GM12878 (cell line): Measurements from ENCODE around the gene OPRM1. TPM values are rescaled to one million over a fixed set of nuclear protein-coding genes. Genes with fewer than 3 reads are reported as not detected.
A peak's percentile ranks its signal among the peaks of the same experiment; 100 is the strongest.

Experiments used
- ATAC-seq: fragments of 200-7000 bp; cut with Tn5 transposase; 3 replicates; pipeline ENCODE4 v1.9.1; 2020; ENCODE audit warnings: mild to moderate bottlenecking, moderate library complexity
- BruUV-seq: library from RNA; stranded (reverse); fragments of 400-500 nt; replicated peaks from 2 replicates; lab custom pipeline; 2021; lab: Mats Ljungman, UMichigan
- CTCF ChIA-PET: fragments of 300-600 bp; sonication (Branson Sonifier 250); formaldehyde crosslinking; extraction: SDS; loops from one replicate; lab custom pipeline; 2021; ENCODE audit warnings: inconsistent platforms; lab: Yijun Ruan, JAX
- POLR2A ChIA-PET: fragments of 350-600 bp; formaldehyde crosslinking; extraction: SDS; loops from one replicate; lab custom pipeline; 2021; ENCODE audit warnings: inconsistent platforms; lab: Charles Lee
- RAD21 ChIA-PET: fragments of 300-600 bp; sonication (Branson Sonifier 250); formaldehyde crosslinking; loops from one replicate; lab custom pipeline; 2023; ENCODE audit warnings: antibody characterized with exemption; ENCODE audit not compliant: unreplicated experiment; lab: Charles Lee
- SMC1A ChIA-PET: fragments of 300-600 bp; sonication (Branson Sonifier 250); formaldehyde crosslinking; loops from one replicate; lab custom pipeline; 2023; ENCODE audit not compliant: unreplicated experiment, uncharacterized antibody; lab: Charles Lee
- DNase-seq: peaks from one replicate; pipeline ENCODE4 v3.0.0-alpha.2; 2011; ENCODE audit warnings: low read depth, low spot score
- FAIRE-seq: peaks from 3 replicates; lab custom pipeline; 2011; peaks lifted over from hg19 to GRCh38; lab: Jason Lieb, UNC
- H2AFZ ChIP-seq: 2 replicates; pipeline ENCODE4 v1.6.0; 2011; ENCODE audit warnings: low read depth, low read length, control low read depth; ENCODE audit not compliant: control insufficient read depth
- H3K27ac ChIP-seq: 2 replicates; pipeline ENCODE4 v1.5.1; 2011; ENCODE audit warnings: control low read depth; ENCODE audit not compliant: control insufficient read depth, insufficient read depth
- H3K27me3 ChIP-seq, 2 experiments: replicated peaks in 1 of 2; 2 replicates each; pipeline versions ENCODE4 v1.6.0 to v1.6.1; 2011; ENCODE audit warnings: low read length in 1 of 2; ENCODE audit not compliant: control insufficient read depth in 2 of 2, insufficient read depth in 2 of 2
- H3K36me3 ChIP-seq, 2 experiments: 2 replicates each; pipeline ENCODE4 v1.5.1; 2011; ENCODE audit warnings: low read length in 1 of 2; ENCODE audit not compliant: control insufficient read depth in 2 of 2, insufficient read depth in 2 of 2
- H3K4me1 ChIP-seq: 2 replicates; pipeline ENCODE4 v1.6.1; 2011; ENCODE audit warnings: mild to moderate bottlenecking, low read length, moderate library complexity, mixed read lengths; ENCODE audit not compliant: control insufficient read depth, insufficient read depth
- H3K4me2 ChIP-seq: 2 replicates; pipeline ENCODE4 v1.6.0; 2011; ENCODE audit warnings: control low read depth; ENCODE audit not compliant: control insufficient read depth, insufficient read depth
- H3K4me3 ChIP-seq: fragments of 200-600 bp; sonication (generic); 2 replicates; pipeline ENCODE4 v1.5.1; 2016
- H3K79me2 ChIP-seq: 2 replicates; pipeline ENCODE4 v1.6.0; 2011; ENCODE audit warnings: low read length; ENCODE audit not compliant: control insufficient read depth, insufficient read depth
- H3K9ac ChIP-seq: 2 replicates; pipeline ENCODE4 v1.8.0; 2011; ENCODE audit warnings: low read length, control low read depth, mixed read lengths; ENCODE audit not compliant: control insufficient read depth, insufficient read depth
- H3K9me3 ChIP-seq: replicated peaks from 3 replicates; pipeline ENCODE4 v1.5.1; 2011; ENCODE audit warnings: mild to moderate bottlenecking, low read length; ENCODE audit not compliant: control insufficient read depth, insufficient read depth
- H4K20me1 ChIP-seq: 2 replicates; pipeline ENCODE4 v1.6.0; 2011; ENCODE audit not compliant: control insufficient read depth, insufficient read depth
- CHD1 ChIP-seq: IDR thresholded peaks from 2 replicates; pipeline ENCODE4 v1.6.1; 2012; ENCODE audit warnings: low read depth, low read length, improper control_type of control experiment
- CREM ChIP-seq: IDR thresholded peaks from 2 replicates; pipeline ENCODE4 v1.6.1; 2014; ENCODE audit warnings: antibody characterized with exemption, low read depth
- E2F4 ChIP-seq: IDR thresholded peaks from 2 replicates; pipeline ENCODE4 v1.6.1; 2012; ENCODE audit warnings: low read depth, low read length, improper control_type of control experiment
- MEF2B ChIP-seq: fragments of 450-650 bp; IDR thresholded peaks from 2 replicates; pipeline ENCODE4 v1.6.1; 2018; ENCODE audit warnings: mild to moderate bottlenecking, moderate library complexity; ENCODE audit not compliant: partially characterized antibody, poor library complexity, severe bottlenecking
- PKNOX1 ChIP-seq: fragments of 450-650 bp; IDR thresholded peaks from 2 replicates; pipeline ENCODE4 v1.6.1; 2016; ENCODE audit warnings: mild to moderate bottlenecking
- RFX5 ChIP-seq: IDR thresholded peaks from 2 replicates; pipeline ENCODE4 v1.6.1; 2011; ENCODE audit warnings: low read depth, low read length, improper control_type of control experiment
- TCF3 ChIP-seq: IDR thresholded peaks from 2 replicates; pipeline ENCODE4 v1.6.1; 2012; ENCODE audit warnings: low read depth, mild to moderate bottlenecking, low read length, borderline replicate concordance; ENCODE audit not compliant: insufficient read depth
- WGBS: methylation state at CpG from one replicate; pipeline ENCODE4 v1.1.6; 2016; ENCODE audit warnings: low lambda C conversion rate; ENCODE audit not compliant: insufficient replicate concordance, insufficient coverage; ENCODE audit errors: missing lambda C conversion rate; 5-methylcytosine and 5-hydroxymethylcytosine counted together
- in situ Hi-C: fragments of 300-500 bp; cut with MboI; formaldehyde crosslinking; loops from 9 replicates; pipeline ENCODE4 v1.14.3; 2018; ENCODE audit warnings: mixed read lengths
- intact Hi-C: fragments of 100-400 bp; cut with micrococcal nuclease; formaldehyde crosslinking; loops from one replicate; pipeline ENCODE4 v1.14.2; 2022; ENCODE audit not compliant: unreplicated experiment
- polyA plus RNA-seq, 11 experiments: library from polyadenylated mRNA; depleted of rRNA in 4 of 11; unstranded in 6 of 11; stranded (reverse) in 5 of 11; fragments of >200 nt; fragmentation: Nextera tagmentation in 4 of 11; fragmentation: Illumina TruSeq in 1 of 11; extraction: Ambion mirVana in 4 of 11; extraction: Trizol in 1 of 11; gene quantifications; 1 replicate in 1 of 11; 2 replicates in 10 of 11; pipeline versions ENCODE4 v1.2.1 to v1.2.3, GENCODE V29; 2011 to 2016; ENCODE audit warnings: inconsistent platforms in 2 of 11, missing spikeins in 2 of 11, low read depth in 1 of 11
- total RNA-seq, 4 experiments: library from RNA; depleted of rRNA in 3 of 4; stranded (reverse); fragments of >200 nt in 3 of 4; fragmentation: Illumina TruSeq in 1 of 4; extraction: Trizol in 1 of 4; gene quantifications; 2 replicates each; pipeline versions ENCODE4 v1.2.1 to v1.2.3, GENCODE V29; 2013 to 2021
- TF ChIP-seq, protein P1 (sequence below): fragments of 450-650 bp; IDR thresholded peaks from 2 replicates; pipeline ENCODE4 v1.6.1; 2017; ENCODE audit warnings: mild to moderate bottlenecking, moderate library complexity
- TF ChIP-seq, protein P2 (sequence below): fragments of 450-650 bp; IDR thresholded peaks from 2 replicates; pipeline ENCODE4 v1.6.1; 2017; ENCODE audit warnings: low read depth, mild to moderate bottlenecking, moderate library complexity
- TF ChIP-seq, protein P3 (sequence below): fragments of 450-650 bp; IDR thresholded peaks from 2 replicates; pipeline ENCODE4 v1.6.1; 2018; ENCODE audit warnings: borderline replicate concordance, mild to moderate bottlenecking; ENCODE audit not compliant: partially characterized antibody

OPRM1 gene
- total and polyA plus RNA-seq, 10 of the 15 experiments (the other 5 are each of a cell fraction or from before 2014, with no cell fraction given): not detected

GRCh38 chr6:154234019-154234772, 195.2 kb downstream of the OPRM1 start:
- ATAC-seq: peak; percentile 62
- RAD21 ChIA-PET: interaction anchor here (1.0 to 6.0 kb wide), 5 partner anchors 10 to 68 kb away, joined by 3 to 51 read pairs (median 4); no protein-coding TSS in a partner anchor
- Histone ChIP-seq H2AFZ (no peak overlapping the region), H3K27me3 (no peaks in the 10 kb centered on the region), H3K27ac (peak overlapping the region; percentile 40), H3K4me2 (peak overlapping the region; percentile 28; the same call in 1 of the 2 replicates), H3K4me3 (no peak overlapping the region), H3K4me1 (peaks cover 9% of the 10 kb centered on the region), H4K20me1 (no peaks in the 10 kb centered on the region), H3K9ac (no peak overlapping the region), H3K9me3 (no peaks in the 10 kb centered on the region; the same call in 2 of the 3 replicates), H3K36me3 (peaks cover 0 to 2% of the 10 kb centered on the region in 2 experiments; a peak in 2 of 4 replicates), H3K79me2 (peaks cover 60% of the 10 kb centered on the region)
- intact Hi-C loops (loop anchor here (5.0 kb wide), 2 partner anchors 43 to 77 kb away; no protein-coding TSS in a partner anchor), in situ Hi-C loops (loop anchor here (25.0 kb wide), 1 partner anchor 1247 kb away; the partner anchor contains the start of gene FBXO5)
- no TSS peak for BruUV-seq
- WGBS: 10% methylated on average over 4 of the region's 4 CpGs
- SMC1A ChIA-PET: interaction anchor here (0.9 to 10.9 kb wide), 9 partner anchors 11 to 77 kb away, joined by 3 to 152 read pairs (median 6); no protein-coding TSS in a partner anchor
- FAIRE-seq: peak; percentile 91
- POLR2A ChIA-PET: interaction anchor here (0.6 to 2.9 kb wide), 3 partner anchors 11 to 17 kb away, joined by 4 to 17 read pairs (median 4); no protein-coding TSS in a partner anchor
- DNase-seq: peak; percentile 72
- CTCF ChIA-PET: interaction anchor here (0.9 to 4.0 kb wide), 8 partner anchors 13 to 77 kb away, joined by 3 to 16 read pairs (median 4); no protein-coding TSS in a partner anchor
- no peak for TF ChIP-seq RFX5
- TF ChIP-seq PKNOX1: no peak
- TF ChIP-seq CHD1: no peak
- TF ChIP-seq TCF3: no peak
- TF ChIP-seq, protein P1, sequence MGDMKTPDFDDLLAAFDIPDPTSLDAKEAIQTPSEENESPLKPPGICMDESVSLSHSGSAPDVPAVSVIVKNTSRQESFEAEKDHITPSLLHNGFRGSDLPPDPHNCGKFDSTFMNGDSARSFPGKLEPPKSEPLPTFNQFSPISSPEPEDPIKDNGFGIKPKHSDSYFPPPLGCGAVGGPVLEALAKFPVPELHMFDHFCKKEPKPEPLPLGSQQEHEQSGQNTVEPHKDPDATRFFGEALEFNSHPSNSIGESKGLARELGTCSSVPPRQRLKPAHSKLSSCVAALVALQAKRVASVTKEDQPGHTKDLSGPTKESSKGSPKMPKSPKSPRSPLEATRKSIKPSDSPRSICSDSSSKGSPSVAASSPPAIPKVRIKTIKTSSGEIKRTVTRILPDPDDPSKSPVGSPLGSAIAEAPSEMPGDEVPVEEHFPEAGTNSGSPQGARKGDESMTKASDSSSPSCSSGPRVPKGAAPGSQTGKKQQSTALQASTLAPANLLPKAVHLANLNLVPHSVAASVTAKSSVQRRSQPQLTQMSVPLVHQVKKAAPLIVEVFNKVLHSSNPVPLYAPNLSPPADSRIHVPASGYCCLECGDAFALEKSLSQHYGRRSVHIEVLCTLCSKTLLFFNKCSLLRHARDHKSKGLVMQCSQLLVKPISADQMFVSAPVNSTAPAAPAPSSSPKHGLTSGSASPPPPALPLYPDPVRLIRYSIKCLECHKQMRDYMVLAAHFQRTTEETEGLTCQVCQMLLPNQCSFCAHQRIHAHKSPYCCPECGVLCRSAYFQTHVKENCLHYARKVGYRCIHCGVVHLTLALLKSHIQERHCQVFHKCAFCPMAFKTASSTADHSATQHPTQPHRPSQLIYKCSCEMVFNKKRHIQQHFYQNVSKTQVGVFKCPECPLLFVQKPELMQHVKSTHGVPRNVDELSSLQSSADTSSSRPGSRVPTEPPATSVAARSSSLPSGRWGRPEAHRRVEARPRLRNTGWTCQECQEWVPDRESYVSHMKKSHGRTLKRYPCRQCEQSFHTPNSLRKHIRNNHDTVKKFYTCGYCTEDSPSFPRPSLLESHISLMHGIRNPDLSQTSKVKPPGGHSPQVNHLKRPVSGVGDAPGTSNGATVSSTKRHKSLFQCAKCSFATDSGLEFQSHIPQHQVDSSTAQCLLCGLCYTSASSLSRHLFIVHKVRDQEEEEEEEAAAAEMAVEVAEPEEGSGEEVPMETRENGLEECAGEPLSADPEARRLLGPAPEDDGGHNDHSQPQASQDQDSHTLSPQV: no peak
- TF ChIP-seq E2F4: no peak
- TF ChIP-seq CREM: no peak
- TF ChIP-seq MEF2B: no peak
- TF ChIP-seq, protein P2, sequence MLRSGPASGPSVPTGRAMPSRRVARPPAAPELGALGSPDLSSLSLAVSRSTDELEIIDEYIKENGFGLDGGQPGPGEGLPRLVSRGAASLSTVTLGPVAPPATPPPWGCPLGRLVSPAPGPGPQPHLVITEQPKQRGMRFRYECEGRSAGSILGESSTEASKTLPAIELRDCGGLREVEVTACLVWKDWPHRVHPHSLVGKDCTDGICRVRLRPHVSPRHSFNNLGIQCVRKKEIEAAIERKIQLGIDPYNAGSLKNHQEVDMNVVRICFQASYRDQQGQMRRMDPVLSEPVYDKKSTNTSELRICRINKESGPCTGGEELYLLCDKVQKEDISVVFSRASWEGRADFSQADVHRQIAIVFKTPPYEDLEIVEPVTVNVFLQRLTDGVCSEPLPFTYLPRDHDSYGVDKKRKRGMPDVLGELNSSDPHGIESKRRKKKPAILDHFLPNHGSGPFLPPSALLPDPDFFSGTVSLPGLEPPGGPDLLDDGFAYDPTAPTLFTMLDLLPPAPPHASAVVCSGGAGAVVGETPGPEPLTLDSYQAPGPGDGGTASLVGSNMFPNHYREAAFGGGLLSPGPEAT: peak; percentile 82
- TF ChIP-seq, protein P3, sequence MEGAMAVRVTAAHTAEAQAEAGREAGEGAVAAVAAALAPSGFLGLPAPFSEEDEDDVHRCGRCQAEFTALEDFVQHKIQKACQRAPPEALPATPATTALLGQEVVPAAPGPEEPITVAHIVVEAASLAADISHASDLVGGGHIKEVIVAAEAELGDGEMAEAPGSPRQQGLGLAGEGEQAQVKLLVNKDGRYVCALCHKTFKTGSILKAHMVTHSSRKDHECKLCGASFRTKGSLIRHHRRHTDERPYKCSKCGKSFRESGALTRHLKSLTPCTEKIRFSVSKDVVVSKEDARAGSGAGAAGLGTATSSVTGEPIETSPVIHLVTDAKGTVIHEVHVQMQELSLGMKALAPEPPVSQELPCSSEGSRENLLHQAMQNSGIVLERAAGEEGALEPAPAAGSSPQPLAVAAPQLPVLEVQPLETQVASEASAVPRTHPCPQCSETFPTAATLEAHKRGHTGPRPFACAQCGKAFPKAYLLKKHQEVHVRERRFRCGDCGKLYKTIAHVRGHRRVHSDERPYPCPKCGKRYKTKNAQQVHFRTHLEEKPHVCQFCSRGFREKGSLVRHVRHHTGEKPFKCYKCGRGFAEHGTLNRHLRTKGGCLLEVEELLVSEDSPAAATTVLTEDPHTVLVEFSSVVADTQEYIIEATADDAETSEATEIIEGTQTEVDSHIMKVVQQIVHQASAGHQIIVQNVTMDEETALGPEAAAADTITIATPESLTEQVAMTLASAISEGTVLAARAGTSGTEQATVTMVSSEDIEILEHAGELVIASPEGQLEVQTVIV: no peak
